ENCODE measurements around the gene C11orf24. TPM values are rescaled to one million over a fixed set of nuclear protein-coding genes. Genes with fewer than 3 reads are reported as not detected.

The C11orf24 gene
- total RNA-seq, 2 experiments from 2014 or later: 8.0 to 8.5 TPM

DNA sequence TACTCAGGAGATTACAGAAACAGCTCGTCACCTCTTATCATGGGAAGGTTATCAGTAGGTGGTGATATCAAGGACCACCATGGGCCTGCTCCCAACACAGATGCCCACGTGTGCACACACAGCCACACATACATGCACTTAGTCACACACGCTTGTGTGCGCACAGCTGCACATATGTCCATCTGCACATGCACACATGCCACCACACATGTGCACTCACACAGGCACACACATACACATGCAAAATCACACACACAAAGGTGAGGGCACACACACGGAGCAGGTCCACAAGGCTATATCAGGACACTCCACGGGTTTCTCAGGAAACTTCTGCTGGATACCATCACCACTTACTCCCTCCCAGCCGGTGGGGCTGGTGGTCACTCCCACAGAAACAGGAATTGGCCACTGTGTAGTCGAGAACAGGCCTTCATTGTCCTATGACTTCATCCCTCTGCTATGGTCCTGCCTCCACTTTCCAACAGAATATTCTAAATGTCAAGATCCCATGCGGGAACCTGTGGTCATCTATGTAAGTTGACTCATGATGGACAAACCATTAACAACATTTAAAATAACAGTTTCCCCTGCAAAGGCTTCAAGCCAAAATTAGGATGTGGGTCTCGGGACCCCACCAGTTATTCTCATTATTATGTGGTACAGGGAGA is 2.2 kb downstream of the C11orf24 start:
- H3K4me3 Mint-ChIP-seq: peak overlapping the region; percentile 57
- Histone ChIP-seq H3K36me3 (ENCODE audit: insufficient read depth, low read length) (peaks cover 24% of the 10 kb centered on the region), H3K27ac (ENCODE audit: low read depth in 1 of 2, low read length in 2 of 2) (no peak overlapping the region), H3K4me1 (ENCODE audit: insufficient read depth, low read length) (peaks cover 30% of the 10 kb centered on the region), H3K27me3 (ENCODE audit: control insufficient read depth in 1 of 2, insufficient read depth in 2 of 2, low read length in 2 of 2) (no peaks in the 10 kb centered on the region), H3K4me3 (ENCODE audit: low read length) (no peak overlapping the region), H3K9me3 (ENCODE audit: control insufficient read depth in 1 of 2, insufficient read depth in 1 of 2, low read length in 2 of 2) (no peaks in the 10 kb centered on the region)
- peaks cover 37% of the 10 kb centered on the region for H3K36me3 Mint-ChIP-seq (ENCODE audit: low read depth)
- peaks cover 42% of the 10 kb centered on the region for H3K4me1 Mint-ChIP-seq (ENCODE audit: low read depth)
- ChIA-PET CTCF (interaction anchor here (0.6 to 3.3 kb wide), 2 partner anchors 17 to 28 kb away, joined by 4 to 16 read pairs; no protein-coding TSS in a partner anchor), POLR2A (no interaction called here)
- ATAC-seq (ENCODE audit: poor library complexity): no peak
- no peak for DNase-seq
- peak overlapping the region; percentile 63 for H3K27ac Mint-ChIP-seq
- no peaks in the 10 kb centered on the region for H3K27me3 Mint-ChIP-seq
- intact Hi-C loops (cut with DNase I, micrococcal nuclease): loop anchor here in 1 of 2 experiments (2.0 to 5.0 kb wide), 4 partner anchors 57 to 239 kb away; partner anchors contain the start of genes CHKA, KMT5B, NDUFS8 and PPP6R3
- no peaks in the 10 kb centered on the region for H3K9me3 Mint-ChIP-seq
- TF ChIP-seq, protein P1, sequence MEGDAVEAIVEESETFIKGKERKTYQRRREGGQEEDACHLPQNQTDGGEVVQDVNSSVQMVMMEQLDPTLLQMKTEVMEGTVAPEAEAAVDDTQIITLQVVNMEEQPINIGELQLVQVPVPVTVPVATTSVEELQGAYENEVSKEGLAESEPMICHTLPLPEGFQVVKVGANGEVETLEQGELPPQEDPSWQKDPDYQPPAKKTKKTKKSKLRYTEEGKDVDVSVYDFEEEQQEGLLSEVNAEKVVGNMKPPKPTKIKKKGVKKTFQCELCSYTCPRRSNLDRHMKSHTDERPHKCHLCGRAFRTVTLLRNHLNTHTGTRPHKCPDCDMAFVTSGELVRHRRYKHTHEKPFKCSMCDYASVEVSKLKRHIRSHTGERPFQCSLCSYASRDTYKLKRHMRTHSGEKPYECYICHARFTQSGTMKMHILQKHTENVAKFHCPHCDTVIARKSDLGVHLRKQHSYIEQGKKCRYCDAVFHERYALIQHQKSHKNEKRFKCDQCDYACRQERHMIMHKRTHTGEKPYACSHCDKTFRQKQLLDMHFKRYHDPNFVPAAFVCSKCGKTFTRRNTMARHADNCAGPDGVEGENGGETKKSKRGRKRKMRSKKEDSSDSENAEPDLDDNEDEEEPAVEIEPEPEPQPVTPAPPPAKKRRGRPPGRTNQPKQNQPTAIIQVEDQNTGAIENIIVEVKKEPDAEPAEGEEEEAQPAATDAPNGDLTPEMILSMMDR (IDR thresholded peaks at IDR 0.05): no peak

DNA sequence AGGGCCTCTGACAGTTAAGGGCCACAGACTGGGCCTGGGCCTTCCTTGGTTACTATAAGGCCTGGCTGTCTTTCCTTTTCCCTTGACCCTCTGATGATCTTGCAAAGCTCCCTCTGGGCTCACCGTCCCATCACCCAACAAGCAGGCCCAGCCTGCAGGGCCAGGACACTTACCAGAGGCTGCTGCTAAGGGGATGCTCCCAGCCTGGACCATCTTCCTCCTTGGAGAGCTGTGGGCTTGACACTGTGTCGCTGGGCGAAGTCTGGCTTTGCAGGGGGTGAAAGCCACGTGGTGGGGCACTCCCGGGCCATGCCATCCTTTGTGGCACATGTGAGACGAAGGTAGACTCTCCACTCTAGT is 3.9 kb downstream of the C11orf24 start:
- peaks cover 52% of the 10 kb centered on the region for H3K36me3 Mint-ChIP-seq (ENCODE audit: low read depth)
- Histone ChIP-seq H3K27me3 (ENCODE audit: control insufficient read depth in 1 of 2, insufficient read depth in 2 of 2, low read length in 2 of 2) (no peaks in the 10 kb centered on the region), H3K36me3 (ENCODE audit: insufficient read depth, low read length) (peaks cover 34% of the 10 kb centered on the region), H3K27ac (ENCODE audit: low read depth in 1 of 2, low read length in 2 of 2) (no peak overlapping the region), H3K9me3 (ENCODE audit: control insufficient read depth in 1 of 2, insufficient read depth in 1 of 2, low read length in 2 of 2) (no peaks in the 10 kb centered on the region), H3K4me3 (ENCODE audit: low read length) (no peak overlapping the region), H3K4me1 (ENCODE audit: insufficient read depth, low read length) (peaks cover 24% of the 10 kb centered on the region)
- peaks cover 38% of the 10 kb centered on the region for H3K4me1 Mint-ChIP-seq (ENCODE audit: low read depth)
- no peaks in the 10 kb centered on the region for H3K27me3 Mint-ChIP-seq
- TF ChIP-seq, protein P1 (IDR thresholded peaks at IDR 0.05): no peak
- POLR2A ChIA-PET: no interaction called here
- H3K4me3 Mint-ChIP-seq: no peak overlapping the region
- DNase-seq: no peak
- ATAC-seq (ENCODE audit: poor library complexity): no peak
- H3K9me3 Mint-ChIP-seq: no peaks in the 10 kb centered on the region
- intact Hi-C loops (cut with DNase I, micrococcal nuclease): no loop called here
- CTCF ChIA-PET: no interaction called here
- no peak overlapping the region for H3K27ac Mint-ChIP-seq

DNA sequence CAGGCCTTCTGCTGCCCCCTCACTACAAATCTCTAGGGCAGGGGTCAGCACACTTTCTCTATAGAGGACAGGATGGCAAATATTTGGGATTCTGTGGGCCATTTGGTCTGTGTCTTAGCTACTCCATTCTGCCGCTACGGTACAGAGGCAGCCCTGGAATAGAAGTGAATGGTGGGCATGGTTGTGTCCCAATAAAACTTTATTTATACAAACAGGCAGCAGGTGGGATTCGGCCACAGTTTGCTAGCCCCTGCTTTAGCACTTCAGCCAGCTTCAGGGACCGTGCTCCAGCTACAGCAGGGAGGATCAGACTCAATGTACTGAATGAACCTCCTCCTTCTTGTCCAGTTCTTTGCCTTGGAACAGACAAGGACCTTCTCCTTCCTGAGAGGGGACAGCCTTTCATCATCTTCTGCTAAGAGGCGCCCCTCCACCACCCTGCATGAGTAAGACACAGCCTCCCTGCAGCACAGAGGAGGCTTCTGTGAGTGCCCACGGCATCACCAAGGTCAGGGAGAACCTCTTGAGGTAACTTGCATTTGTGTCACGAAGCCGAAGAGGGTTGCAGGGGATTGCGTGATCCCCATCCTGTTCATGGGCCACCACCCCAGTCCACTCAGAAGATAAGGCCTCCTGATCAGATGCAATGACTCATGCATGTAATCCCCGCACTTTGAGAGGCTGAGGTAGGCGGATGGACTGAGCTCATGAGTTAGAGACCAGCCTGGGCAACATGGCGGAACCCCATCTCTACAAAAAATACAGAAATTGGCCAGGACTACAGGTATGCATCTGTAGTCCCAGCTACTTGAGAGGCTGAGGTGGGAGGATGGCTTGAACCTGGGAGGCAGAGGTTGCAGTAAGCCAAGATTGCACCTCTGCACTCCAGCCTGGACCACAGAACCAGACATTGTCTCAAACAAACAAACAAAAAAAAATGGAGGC is 4.6 kb downstream of the C11orf24 start:
- H3K27me3 Mint-ChIP-seq: no peaks in the 10 kb centered on the region
- ChIA-PET POLR2A (no interaction called here), CTCF (no interaction called here)
- no peak overlapping the region for H3K4me3 ChIP-seq (ENCODE audit: low read length)
- no peaks in the 10 kb centered on the region for H3K9me3 ChIP-seq (ENCODE audit: control insufficient read depth in 1 of 2, insufficient read depth in 1 of 2, low read length in 2 of 2)
- H3K4me1 ChIP-seq (ENCODE audit: insufficient read depth, low read length): peaks cover 18% of the 10 kb centered on the region
- peaks cover 33% of the 10 kb centered on the region for H3K4me1 Mint-ChIP-seq (ENCODE audit: low read depth)
- H3K27ac ChIP-seq (ENCODE audit: low read depth in 1 of 2, low read length in 2 of 2): no peak overlapping the region
- intact Hi-C loops (cut with DNase I, micrococcal nuclease): no loop called here
- TF ChIP-seq, protein P1 (IDR thresholded peaks at IDR 0.05): no peak
- no peaks in the 10 kb centered on the region for H3K27me3 ChIP-seq (ENCODE audit: control insufficient read depth in 1 of 2, insufficient read depth in 2 of 2, low read length in 2 of 2)
- H3K36me3 ChIP-seq (ENCODE audit: insufficient read depth, low read length): peaks cover 40% of the 10 kb centered on the region
- H3K9me3 Mint-ChIP-seq: no peaks in the 10 kb centered on the region
- DNase-seq: no peak
- no peak for ATAC-seq (ENCODE audit: poor library complexity)
- H3K36me3 Mint-ChIP-seq (ENCODE audit: low read depth): peaks cover 55% of the 10 kb centered on the region
- no peak overlapping the region for H3K27ac Mint-ChIP-seq
- no peak overlapping the region for H3K4me3 Mint-ChIP-seq
